CD1c-positive myeloid dendritic cell (primary cell): ENCODE measurements around the gene NFATC2IP.
"Not testable (repeated sequence)": the region's sequence is repeated elsewhere in the genome, so short reads cannot be mapped to it uniquely, and the experiment has no call there.

ENCODE experiments used
- DNase-seq: peaks from one replicate; pipeline ENCODE4 v3.0.0-alpha.2; 2016; ENCODE audit errors: extremely low spot score

Gene NFATC2IP

GRCh38 chr16:28998837-28999236 is 48.1 kb downstream of the NFATC2IP start:
- no peak for DNase-seq

- no peak for DNase-seq
Observed at GRCh38 chr16:28999577-28999976, 48.8 kb downstream of the NFATC2IP start.

- no peak for DNase-seq
Observed at GRCh38 chr16:29000019-29000418, 49.3 kb downstream of the NFATC2IP start.

- DNase-seq = not testable (repeated sequence)
Observed at GRCh38 chr16:29004496-29005139, 53.9 kb downstream of the NFATC2IP start.

GRCh38 chr16:29007730-29008593 is 57.2 kb downstream of the NFATC2IP start:
- DNase-seq = peak; percentile 36

GRCh38 chr16:29009050-29009837 is 58.5 kb downstream of the NFATC2IP start:
- no peak for DNase-seq

- no peak for DNase-seq
Observed at GRCh38 chr16:29009838-29010166, 59.1 kb downstream of the NFATC2IP start.

GRCh38 chr16:29011112-29011511 is 60.4 kb downstream of the NFATC2IP start:
- no peak for DNase-seq

- DNase-seq = no peak
Observed at GRCh38 chr16:29011851-29012250, 61.1 kb downstream of the NFATC2IP start.

- peak; percentile 10 for DNase-seq
Observed at GRCh38 chr16:29012913-29013553, 62.3 kb downstream of the NFATC2IP start.

GRCh38 chr16:29014561-29015069 is 63.9 kb downstream of the NFATC2IP start:
- DNase-seq = peak; percentile 60
